ENCODE measurements around the gene NPEPPS.
"Not testable (repeated sequence)": the region's sequence is repeated elsewhere in the genome, so short reads cannot be mapped to it uniquely, and the experiment has no call there.

The NPEPPS gene, protein sequence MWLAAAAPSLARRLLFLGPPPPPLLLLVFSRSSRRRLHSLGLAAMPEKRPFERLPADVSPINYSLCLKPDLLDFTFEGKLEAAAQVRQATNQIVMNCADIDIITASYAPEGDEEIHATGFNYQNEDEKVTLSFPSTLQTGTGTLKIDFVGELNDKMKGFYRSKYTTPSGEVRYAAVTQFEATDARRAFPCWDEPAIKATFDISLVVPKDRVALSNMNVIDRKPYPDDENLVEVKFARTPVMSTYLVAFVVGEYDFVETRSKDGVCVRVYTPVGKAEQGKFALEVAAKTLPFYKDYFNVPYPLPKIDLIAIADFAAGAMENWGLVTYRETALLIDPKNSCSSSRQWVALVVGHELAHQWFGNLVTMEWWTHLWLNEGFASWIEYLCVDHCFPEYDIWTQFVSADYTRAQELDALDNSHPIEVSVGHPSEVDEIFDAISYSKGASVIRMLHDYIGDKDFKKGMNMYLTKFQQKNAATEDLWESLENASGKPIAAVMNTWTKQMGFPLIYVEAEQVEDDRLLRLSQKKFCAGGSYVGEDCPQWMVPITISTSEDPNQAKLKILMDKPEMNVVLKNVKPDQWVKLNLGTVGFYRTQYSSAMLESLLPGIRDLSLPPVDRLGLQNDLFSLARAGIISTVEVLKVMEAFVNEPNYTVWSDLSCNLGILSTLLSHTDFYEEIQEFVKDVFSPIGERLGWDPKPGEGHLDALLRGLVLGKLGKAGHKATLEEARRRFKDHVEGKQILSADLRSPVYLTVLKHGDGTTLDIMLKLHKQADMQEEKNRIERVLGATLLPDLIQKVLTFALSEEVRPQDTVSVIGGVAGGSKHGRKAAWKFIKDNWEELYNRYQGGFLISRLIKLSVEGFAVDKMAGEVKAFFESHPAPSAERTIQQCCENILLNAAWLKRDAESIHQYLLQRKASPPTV

DNA sequence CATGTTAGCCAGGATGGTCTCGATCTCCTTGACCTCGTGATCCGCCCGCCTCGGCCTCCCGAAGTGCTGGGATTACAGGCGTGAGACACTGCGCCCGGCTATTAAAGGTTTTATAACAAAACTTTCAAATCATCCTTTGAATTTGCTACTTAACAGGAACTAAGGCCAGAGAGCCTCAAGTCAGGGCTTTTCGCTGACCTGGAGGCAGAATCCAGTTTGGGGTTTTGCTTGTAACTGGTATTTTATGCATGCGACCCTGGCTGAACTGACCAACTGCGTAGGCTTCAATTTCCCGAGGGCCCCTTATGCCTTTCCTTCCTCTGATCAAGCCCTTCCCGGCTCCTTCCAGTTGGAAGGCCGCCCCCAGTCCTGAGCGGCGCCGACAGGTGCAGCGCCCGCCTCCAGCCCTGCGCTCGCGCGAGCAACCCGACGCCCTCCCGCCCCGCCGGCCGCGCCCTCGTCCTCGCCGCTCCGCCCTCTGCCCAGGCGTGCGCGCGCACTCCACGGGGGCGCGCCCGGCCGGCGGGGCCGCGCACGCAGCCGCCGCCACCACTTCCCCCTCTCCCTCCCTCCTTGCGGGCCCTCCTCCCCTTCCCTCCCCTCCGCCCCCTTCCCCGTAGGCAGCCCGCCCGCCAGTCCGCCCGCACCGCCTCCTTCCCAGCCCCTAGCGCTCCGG, at the start of gene NPEPPS:
TSS of gene NPEPPS (plus strand) at position 552 of the 676 bp plus-strand sequence. CDS start 193 bp downstream, outside the sequence.
- DNase-seq: peak; percentile 87

DNA sequence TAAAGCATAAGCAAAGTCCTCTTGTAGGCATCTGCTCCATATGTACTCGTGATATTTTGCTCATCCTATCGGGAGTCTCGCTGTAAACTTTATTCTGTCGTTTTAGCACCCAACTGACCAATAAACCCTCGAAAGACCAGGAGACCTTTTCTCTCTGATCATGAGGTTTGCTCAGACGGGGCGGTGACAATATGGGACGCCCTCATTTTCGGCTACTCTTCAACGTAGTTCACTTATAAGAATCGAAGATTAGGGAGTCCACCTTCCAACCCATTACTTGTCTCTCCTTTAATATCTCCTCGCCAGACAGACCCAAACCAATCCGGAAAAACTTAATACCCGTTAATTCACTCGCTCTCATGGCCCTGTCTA, 39.1 kb upstream of the NPEPPS start:
- DNase-seq: not testable (repeated sequence)

DNA sequence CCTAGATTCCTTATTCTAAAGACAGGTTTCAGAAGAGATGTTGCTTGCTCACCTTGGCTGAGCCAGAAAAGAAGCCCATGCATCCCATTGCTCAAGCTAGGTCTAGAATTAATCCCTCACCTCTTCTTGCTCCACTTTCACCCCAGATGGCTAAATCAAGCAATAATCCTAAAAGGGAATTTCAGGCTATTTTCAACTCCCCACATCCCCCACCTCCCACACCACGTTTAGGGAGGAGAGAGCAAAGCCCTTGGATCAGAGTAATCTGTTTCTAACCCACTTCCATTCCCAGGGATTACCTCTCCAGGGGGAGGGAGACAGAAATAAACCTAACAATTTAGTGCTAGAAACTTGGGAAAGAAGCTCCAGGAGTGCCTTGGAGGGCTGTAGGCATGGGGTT, 31.8 kb upstream of the NPEPPS start:
- DNase-seq: not testable (repeated sequence)

DNA sequence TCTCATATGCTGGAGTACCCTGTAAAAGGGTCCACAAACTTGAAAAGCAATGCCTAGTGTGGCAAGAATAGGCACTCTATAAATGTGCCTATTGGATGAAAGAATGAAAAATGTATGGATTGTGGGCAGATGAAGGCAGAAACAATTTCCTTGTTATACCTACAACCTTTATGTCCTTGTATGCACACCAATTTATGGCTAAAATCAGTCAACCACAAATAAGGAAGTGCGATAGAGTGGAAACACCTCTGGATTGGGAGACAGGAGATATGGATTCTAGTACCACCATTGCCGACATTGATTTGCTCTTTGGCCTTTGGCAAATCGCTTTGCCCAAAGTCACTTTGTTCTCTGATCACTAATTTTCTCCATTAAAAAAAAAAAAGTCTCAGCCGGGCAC, 31.4 kb upstream of the NPEPPS start:
- not testable (repeated sequence) for DNase-seq

DNA sequence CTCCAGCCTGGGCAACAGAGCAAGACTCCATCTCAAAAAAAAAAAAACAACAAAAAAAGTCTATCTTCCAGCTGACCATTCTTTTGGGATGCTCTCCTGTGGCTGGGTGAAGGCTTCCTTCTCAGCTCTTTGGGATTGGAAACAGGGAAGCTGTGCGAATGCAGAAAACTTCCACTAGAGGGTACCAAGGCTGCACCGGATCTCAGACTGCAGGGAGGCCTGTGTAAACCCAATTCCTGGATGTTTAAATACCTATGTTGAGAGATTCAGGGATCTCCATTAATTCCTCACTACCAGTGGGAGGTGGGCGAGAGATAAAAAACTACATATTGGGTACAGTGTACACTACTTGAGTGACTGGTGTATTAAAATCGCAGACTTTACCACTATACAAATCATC, 30.3 kb upstream of the NPEPPS start:
- not testable (repeated sequence) for DNase-seq

DNA sequence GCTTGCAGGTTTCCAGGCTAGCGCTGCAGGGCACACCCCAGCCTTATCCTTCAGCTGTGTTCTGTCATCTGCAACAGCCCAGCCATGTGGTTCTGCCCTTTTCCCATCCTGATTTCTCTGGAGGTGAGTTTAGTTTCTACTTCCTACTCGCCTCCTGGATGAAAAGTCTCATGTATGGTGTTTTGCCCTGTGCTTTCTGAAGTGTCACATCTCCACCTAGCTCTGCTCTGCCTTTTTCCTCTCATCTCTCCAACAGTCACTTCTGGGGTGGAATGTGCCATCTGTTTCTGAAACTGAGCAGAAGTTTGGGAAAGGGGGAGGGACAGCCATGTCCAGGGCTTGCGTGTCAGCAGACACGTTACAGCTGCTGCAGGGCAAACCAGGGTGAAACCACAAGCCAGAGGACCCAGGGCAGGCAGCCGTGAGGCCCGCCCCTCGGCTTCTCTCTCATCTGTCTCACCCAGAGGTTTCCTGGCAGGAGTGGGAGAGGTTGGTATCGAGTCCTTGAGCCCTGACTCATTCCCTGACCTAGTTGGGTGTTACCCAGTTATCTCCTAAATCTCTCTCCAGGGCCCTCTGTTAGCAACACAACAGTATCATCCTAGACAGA, 28.7 kb upstream of the NPEPPS start:
- DNase-seq: not testable (repeated sequence)

DNA sequence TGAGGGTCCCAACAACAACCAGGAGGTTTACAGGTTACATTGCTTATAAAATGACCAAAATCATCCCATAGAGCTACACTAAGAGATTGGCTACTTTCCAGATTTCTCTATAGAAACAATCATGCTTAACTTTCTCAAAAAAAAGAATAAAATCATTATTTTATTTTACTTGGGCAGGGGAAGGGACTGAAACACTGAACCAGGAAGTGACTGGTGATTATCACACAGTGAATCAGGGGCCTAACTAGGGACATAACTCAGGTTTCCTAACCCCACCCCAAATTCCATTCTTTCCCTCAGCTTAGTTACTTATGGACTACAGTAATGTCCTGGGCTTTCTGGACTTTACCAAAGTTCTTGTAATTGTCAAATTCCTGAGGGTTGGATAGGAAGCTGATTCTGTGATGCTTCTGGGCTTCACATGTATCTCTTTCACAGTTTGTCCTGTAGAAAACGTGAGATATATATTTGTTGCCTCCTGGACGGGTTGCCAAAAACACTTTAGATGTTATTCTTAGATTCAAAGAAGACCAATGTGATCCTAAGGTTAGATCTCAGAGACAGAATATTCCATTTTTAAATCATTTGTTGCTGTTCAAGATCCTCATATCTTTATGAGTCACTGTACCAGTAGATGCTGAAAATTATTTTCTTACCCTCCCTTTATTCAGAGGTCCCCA, 28.0 kb upstream of the NPEPPS start:
- DNase-seq: not testable (repeated sequence)

DNA sequence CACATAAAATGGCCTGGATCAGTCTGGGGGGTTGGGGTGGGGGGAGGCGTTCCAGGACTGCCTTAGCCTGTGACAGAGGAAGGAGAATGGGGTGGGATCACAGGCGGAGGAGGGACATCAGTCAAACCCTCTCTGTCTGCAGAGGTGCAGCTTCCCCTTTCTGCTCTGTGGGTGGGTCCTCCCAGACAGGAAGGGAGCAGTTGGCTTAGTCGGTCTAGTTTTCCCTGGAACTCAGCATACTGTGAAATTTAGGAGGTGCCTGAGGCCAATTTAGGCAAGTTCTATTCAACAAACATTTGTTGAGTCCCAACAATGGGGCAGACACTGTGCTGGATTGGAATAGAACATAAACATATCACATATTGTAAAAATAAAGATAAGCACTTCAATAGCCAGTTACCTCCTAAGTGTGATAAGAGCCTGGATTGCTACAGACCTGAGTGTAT, 19.2 kb upstream of the NPEPPS start:
- not testable (repeated sequence) for DNase-seq

DNA sequence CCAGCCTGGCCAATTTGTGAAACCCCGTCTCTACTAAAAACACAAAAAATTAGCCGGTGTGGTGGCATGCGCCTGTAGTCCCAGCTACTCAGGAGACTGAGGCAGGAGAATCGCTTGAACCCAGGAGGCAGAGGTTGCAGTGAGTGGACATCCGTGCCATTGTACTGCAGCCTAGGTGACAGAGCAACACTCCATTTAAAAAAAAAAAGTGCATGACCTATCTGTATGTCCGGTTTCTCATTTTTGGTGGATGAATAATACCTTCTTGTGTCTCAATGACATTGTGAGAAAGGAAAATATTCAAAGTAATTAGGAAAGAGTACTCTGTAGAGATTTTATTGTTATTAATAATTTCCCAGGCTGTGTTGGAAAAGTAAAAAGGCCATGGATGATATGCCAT, 17.6 kb upstream of the NPEPPS start:
- DNase-seq: not testable (repeated sequence)

DNA sequence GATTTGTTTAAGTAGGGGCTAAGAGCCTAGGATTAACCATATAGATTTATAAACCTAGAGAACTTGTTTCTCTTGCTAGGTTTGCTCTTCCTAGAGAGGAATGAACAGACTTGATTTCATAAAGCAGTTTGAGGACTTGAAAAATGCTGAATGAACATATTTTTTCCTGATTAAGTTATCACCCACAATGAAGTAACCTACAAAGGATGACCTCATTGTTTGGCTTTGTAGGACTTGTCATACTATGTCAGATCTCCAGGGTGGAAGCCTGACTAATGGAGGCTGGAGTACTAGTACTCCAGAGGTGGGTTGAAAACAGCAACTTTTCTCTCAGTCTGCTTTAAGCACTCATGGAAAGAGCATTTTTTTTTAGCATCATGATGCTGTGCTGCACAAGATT, 12.0 kb upstream of the NPEPPS start:
- not testable (repeated sequence) for DNase-seq

DNA sequence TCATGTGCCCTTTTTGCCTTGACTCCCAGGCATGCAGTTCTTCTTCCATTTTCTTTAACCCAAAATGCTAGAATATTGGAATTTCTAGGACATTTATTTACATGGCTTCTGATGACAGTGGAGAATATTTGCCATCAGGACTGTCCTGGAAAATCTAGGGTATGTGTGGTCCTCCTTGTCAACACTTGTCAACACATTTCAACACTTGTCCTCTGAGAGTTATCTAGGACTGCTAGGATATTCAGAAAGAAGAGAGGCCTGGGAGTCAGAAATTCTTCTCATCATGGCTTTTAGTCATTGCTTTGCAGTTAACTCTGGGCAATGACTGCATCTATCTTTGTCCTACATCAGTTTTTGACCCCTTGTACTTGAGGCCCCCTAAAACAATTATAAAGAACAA, 11.5 kb upstream of the NPEPPS start:
- DNase-seq: not testable (repeated sequence)

DNA sequence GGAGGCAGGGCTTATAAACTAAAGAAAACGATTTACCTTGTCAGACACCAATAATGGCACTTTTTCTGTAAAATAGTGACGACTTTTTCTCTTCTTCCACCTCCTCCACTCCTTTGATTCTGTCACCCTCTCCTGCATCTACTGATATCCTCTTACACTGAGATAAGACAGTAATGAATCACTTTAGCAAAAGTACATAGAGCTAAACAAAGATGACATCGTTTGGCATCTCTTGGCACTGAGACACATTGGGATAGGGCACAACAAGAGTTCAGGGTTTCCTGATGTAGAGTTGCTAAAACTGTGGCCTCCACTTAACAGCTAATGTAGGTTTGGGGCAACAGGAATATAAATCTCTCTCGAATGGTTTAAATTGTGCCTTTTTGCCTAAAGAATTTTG, 10.6 kb upstream of the NPEPPS start:
- DNase-seq: not testable (repeated sequence)

DNA sequence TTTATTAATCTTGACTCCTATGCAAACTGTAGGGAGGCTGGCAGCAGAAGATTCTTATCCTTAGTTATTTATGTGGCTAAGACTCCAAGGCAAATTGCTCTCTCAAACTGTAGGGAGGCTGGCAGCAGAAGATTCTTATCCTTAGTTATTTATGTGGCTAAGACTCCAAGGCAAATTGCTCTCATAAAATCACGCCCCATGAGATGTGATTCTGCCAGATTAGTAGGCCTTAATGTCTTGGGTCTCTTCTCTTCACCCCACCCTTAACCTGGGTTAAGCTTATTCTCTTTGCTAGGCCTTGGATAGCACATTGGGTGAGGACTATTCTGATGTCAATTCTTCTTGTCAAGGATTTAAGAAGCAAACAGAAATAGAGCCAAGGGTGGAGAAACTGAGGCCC, 9.5 kb upstream of the NPEPPS start:
- not testable (repeated sequence) for DNase-seq

DNA sequence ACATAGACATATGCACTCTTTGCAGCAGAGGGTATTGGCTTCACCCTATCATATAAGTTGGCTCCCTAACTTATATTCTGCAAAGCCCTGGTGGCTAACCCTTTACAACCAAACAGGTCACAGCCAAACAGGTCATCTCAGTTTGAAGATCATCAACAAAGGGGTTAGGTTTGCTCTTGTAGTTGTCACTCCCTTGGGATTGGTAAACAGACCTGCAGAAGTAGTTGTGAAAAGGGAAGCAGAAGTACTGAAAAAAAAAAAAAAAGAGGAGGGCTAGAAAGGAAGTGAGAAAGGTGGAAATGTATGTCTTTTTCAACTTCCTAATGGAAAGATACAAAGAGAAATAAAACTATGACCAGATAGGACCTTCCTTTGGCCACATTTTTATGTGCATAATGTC, 8.6 kb upstream of the NPEPPS start:
- DNase-seq: not testable (repeated sequence)

DNA sequence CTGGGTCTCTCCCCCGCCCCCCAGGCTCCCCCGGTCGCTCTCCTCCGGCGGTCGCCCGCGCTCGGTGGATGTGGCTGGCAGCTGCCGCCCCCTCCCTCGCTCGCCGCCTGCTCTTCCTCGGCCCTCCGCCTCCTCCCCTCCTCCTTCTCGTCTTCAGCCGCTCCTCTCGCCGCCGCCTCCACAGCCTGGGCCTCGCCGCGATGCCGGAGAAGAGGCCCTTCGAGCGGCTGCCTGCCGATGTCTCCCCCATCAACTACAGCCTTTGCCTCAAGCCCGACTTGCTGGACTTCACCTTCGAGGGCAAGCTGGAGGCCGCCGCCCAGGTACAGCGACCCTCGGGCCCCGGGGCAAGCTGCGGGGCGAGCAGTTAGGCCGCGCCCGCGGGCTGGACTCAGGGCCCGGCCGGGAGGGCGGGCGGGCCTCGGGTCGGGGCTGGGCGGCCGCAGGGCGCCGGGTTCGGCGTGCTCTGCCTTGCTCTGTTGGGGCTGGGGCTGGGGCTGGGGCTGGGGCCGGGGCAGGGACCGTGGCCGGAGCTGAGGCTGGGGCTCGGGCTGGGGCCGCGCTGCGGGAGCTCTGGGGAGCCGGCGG, 419 bp downstream of the NPEPPS start:
- not testable (repeated sequence) for DNase-seq

DNA sequence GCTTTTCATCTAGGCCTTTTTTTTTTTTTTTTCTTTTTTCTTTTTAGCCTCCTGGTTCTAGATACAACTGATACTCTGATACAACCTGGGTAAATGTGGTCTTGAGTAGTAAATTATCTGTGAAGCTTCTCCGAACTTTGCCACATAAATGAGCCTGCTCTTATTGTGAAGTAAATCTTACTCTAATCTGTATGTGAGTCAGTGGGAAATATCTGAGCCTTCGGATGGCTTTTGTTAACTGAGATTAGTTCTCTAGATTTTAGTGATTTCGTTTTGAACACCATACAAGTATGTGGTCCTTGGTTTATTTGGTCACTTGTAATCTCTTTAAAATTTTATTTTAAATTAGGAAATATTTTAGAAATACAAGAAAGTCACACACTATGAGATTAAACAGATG, 8.2 kb downstream of the NPEPPS start:
- DNase-seq: not testable (repeated sequence)

DNA sequence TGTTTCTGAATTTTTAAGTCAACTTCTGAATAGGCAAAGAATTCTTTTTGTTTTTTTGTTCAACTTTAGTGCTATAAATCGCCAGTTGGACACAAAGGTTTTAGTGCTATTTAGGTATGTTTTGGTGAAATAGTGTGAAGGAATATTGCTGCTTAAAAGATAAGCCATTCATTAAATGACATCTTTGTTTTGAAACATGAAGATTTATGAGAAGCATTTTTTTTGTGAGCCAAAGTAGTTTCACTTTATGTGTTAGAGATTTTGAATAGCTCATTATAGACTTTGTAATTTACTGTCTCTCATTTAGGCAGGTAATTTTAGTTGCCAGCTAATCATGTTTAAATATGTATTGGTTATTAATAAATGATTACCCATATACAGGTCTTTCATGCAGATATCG, 10.8 kb downstream of the NPEPPS start:
- not testable (repeated sequence) for DNase-seq

DNA sequence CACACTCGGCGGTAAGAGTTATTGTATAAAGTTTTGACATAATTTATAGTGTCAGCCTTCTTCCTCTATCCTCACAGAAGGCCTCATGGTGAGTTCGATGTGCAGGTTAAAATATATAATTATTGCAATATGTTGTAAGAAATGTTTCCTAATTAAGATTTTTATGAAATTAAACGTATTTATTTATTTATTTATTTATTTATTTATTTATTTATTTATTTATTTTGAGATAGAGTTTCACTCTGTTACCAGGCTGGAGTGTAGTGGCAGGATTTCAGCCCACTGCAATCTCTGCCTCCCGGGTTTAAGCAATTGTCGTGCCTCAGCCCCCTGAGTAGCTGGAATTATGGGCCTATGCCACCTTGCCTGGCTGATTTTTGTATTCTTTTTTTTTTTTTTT, 13.4 kb downstream of the NPEPPS start:
- not testable (repeated sequence) for DNase-seq

DNA sequence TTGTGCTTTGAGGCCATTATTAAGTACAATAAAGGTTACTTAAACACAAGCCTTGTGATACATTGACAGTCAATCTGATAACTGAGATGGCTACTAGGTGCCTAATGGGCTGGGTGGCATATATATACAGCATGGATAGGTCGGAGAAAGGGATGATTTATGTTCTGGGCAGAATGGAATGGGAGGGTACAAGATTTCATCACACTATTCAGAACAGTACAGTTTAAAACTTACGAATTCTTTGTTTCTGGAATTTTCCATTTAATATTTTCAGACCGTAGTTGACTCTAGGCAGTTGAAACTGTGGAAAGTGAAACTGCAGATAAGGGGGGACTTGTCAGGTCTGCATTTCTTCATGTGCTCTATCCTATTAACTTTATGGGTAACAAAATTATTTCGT, 23.8 kb downstream of the NPEPPS start:
- DNase-seq: not testable (repeated sequence)

DNA sequence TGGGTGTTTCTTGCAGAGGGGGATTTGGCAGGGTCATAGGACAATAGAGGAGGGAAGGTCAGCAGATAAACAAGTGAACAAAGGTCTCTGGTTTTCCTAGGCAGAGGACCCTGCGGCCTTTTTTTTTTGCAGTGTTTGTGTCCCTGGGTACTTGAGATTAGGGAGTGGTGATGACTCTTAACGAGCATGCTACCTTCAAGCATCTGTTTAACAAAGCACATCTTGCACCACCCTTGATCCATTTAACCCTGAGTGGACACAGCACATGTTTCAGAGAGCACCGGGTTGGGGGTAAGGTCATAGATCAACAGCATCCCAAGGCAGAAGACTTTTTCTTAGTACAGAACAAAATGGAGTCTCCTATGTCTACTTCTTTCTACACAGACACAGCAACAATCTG, 25.2 kb downstream of the NPEPPS start:
- DNase-seq: not testable (repeated sequence)

DNA sequence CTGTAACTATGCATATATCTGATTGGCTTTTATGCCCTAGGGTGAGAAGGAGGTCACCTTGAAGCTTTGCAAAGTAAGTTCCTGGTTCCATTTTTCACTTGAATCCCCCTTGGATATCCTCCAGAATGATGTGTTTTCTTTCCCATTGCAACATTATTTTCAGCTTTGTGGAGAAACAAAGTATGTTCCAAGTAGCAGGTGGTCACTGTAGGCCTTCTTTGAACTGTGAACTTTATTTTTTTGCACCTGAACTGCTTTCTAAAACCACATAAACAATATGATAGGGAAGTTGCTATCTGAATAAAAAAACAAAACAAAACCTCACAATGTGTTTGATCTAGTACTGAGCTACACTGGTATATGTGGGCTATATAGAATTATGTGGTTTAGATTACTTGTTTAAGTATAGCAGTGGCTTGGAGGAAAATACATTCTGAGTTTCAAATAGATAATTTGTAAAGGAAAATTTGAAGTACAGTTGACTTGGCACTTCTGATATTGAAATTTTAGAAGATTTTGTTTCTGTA, 29.7 kb downstream of the NPEPPS start:
- DNase-seq: not testable (repeated sequence)
